Measurements from ENCODE around the gene FBXL7.

The FBXL7 gene

DNA sequence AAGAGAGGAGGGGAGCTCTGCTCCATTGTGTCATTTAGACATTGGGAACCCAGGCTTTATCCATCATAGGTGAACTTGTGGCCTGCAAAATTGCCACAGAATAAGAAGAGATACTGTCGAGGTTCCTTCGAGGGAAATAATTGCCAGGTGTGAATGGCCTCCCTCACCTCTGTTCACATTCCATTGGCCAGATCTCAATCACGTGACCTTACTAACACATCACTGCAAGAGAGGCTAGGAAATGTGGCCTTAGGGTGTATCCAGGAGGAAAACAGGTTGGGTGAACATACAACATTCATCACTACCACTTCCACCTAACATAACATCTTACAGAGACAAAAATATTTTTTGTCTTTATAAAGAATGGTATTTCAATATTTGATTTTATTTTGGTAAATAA, 182.1 kb downstream of the FBXL7 start:
- DNase-seq = no peak

DNA sequence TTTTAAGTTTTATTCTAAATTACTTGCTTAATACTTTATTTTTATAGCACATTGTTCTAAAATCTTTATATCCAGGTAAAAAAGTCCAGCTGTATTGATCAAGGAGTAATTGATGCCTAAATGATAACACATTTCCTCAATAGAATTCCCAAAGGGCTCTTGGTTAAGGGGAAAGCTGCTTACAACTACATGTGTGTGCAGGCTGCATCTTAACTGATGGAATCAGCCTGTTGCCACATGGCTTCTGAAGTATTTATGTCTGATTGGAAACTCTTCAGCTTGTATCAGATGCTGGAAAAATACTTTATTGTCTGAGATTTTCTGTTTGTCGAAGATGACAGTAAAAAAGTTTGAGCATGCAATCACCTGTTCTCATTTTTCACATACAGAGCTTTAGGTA, 182.6 kb downstream of the FBXL7 start:
- no peak for DNase-seq

DNA sequence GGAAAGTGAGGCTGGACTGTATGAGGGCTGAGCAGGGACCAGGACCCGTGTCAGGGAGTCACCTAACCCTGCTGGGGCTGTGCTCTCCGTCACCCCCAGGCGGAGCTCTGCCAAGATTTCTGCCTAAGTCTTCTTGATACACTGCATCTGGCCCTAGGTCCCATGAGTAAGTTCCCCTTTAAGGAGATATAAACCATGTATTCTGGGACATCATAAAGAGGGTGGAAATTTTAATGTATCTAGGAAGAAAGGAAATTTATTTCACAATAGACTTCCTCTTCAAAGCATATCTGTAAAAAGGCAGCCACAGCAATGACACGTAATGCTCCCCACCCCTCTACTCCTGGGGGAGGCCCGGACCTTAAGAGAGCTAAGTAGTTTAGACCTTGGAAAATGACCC, 183.4 kb downstream of the FBXL7 start:
- no peak for DNase-seq

DNA sequence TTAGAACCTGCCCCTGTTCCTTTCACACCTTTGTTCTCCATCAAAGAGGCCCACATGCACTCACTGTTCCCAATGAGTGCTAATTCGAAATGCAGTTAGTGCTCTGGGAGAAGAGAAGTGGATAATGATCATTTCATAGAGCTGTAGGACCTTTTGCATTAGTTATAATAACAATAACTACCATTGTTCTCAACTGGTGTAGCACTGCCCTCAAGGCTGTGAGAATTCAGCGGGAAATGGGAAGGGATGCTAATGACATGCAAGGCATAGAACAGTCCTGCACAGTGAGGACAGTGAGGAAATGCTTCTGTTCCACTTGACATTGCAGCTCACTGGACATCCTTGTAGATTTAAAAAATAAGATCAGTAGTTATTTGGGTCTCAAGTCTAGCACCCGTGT, 187.4 kb downstream of the FBXL7 start:
- no peak for DNase-seq

DNA sequence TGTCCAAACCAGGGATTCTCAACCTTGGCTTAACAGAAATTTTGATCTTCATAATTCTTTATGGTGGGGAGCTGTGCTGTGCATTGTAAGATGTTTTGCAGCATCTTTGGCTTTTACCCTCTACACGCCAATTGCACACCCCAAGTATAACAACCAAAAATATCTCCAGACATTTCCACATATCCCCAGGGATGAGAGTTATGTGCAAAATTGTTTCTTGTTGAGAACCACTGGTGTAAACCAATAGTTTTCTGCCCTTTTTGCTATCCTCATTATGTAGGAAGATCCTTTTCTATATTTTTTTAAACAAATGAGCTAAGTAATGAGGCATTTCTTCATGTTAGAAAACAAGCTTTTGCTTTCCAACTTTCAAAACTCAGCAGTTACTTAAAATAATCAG, 189.9 kb downstream of the FBXL7 start:
- DNase-seq = no peak

DNA sequence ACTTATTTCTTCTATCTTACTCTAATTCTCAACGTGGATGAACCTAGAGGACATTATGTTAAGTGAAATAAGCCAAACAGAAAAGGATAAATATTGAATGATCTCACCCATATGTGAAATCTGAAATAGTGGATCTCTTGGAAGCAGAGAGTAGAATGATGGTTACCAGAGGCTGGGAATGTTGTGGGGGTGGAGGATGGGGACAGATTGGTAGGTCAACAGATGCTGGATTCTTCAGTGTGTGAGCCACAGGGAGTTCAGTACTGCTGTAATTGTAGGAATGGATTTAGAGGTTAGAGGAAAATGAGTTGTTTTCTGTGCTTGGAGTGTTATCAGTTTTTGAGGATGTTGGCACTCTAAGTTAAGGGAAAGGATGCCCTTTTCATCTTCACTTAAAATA, 190.6 kb downstream of the FBXL7 start:
- DNase-seq = no peak

DNA sequence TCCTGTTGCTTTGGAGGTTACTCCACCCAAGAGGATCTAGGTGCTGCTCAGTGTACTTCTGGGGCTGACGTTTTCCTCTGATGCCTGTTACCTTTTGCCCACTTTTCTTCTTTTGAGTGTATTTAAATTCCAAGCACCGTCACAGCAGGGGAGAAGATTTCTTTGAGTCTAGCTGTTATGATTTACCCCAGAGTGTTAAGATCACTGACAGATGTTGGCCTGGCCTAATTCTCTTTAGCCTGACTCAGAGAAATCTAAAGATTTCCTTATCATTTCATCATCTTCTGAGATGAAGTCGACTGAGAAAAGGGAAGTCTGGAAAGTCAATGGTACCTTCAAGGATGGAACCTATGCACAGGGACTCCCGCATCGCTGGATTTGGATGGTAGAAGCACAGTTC, 191.5 kb downstream of the FBXL7 start:
- no peak for DNase-seq

DNA sequence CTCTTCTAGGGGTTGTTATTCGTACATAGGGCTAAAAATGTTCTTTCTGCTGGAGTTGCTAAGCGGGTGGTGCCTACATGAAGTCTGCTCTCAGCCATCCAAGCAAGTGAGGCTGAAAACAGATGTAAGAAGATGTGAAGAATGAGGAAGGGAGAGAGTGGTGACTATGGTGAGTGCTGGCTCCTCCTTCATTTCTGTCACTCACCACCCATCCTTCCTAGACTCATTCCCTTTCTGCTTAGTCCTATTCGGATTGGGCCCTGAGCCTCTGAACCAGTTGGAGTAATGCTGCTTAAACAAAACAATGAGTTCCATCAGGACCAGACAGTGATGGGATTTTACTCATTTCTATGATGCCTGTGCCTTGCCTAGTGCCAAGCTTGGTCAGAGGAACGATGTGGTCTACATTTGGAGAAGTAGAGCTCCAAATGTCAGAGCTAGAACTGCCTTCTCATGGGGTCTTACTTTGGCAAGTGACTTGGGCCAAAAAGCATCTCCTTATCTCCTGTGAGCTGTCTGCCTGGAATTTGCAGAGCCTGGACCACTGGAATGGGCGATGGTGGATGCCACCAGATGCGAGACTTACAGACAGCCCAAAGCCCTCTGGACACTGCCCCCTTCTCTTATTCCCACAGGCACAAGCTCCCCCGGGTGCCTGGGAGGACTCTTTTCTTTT, 192.9 kb downstream of the FBXL7 start:
- DNase-seq = no peak

DNA sequence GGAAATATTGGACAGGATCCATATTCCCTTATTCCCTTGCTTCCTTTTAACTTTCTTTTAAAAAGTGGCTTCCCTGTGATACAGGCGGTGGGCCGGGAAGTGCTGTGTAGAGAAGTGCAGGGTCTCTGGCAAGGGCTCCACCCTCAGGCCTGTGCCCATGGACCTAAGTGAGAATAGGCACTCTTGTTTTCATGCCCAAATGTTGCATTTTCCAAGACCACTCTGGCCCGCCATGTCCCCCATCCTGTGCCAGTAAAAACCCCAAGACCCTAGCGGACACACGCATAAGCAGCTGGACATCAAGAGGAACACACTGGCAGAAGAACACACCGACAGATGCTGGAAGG, 193.4 kb downstream of the FBXL7 start:
- DNase-seq = no peak

DNA sequence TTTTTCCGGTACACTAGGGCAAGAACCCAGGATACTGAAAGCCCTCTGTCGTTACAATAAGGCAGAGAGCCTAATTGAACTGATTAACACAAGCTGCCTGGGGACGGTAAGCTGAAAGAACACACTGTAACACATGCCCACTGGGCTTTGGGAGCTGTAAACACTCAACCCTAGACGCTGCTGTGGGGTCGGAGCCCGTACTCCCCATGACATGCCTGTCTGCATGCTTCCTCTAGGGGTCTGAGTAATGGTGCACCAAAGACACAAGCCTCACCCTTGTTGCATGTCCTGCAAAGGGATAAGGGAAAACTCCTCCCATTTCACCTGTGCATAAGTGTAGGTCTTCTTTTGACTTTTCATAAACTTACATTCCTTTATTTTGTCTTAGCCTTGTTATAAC, 194.0 kb downstream of the FBXL7 start:
- DNase-seq = no peak

DNA sequence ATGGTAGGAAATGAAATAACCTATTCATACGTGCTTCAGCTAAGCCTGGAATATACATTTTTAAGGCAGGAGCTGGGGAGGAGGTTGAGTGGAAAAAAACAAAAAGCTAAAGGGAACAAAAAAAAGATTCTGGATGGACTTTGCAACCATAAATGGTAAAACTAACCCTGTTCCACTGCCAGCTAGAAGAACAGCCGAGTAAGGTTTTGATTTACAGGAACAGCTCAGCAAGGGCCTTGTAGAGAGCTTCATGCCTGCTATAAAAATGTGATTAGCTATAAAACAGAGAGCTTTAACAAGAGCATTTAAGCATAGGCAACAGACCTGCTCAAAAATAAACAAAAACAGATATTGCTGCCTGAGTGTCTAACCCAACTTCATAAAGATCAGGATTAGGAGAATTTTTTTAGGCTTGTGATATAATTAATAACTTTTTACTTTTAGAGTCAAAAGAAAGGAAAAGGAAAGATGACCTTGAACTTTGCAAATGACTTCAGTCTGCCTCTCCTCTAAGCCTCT, 194.8 kb downstream of the FBXL7 start:
- no peak for DNase-seq

DNA sequence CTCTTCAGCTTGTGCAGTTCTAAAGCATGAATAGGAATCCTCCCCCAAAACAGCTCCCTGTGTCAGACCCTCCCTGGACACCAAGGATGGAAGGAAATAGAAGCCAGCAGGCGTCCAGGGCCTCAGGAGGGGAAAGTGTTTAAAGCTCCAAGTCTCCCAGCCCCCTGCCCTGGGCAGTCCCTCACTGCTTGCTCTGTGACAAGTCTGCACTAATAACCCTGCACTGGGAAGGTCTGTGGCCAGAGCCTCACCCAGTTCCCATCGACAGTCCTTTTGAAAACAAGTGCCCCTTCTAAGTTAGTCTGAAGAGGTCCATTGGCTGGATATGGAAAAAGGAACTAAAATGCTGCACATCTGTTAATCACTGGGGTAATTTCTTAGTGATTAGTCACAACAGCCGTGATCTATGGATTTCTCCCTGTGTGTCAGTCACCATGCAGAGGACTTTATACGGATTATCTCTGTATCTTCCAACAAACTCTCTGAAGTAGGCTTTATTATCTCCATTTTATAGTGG, 195.3 kb downstream of the FBXL7 start:
- DNase-seq = no peak

DNA sequence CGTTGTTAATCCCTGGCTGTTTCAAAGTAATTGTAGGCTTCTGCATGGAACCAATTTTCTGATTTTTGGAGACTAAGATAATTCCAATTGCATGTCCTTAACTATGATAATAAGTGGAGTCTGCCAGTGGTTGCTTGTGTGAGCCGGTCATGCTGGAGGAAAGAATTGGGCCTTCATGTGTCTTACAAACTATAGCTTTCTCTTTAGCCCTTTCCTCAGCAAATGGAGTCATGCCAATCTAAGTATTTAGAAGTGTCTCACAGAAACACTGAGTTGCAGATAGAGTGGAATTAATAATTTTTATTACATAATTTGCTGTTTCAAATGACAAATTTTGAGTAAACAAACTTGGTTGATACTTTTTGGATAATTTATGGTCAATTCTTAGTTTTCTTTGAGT, 200.4 kb downstream of the FBXL7 start:
- DNase-seq = no peak

DNA sequence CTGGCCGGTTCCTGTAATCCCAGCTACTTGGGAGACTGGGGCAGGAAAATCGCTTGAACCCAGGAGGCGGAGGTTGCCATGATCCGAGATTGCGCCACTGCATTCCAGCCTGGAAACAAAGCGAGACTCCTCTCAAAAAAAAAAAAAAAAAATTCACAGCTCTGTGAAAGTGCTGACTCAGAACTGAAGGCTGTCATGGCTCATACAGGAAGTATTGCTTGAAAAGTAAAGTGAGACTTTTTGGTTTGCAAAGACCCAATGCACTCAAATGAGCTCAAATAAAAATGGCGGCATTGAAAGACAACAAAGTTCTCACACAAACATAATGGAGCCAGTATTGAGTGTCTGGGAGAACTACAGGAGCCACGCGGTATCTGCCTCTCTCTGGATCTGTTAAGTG, 202.1 kb downstream of the FBXL7 start:
- DNase-seq = no peak

DNA sequence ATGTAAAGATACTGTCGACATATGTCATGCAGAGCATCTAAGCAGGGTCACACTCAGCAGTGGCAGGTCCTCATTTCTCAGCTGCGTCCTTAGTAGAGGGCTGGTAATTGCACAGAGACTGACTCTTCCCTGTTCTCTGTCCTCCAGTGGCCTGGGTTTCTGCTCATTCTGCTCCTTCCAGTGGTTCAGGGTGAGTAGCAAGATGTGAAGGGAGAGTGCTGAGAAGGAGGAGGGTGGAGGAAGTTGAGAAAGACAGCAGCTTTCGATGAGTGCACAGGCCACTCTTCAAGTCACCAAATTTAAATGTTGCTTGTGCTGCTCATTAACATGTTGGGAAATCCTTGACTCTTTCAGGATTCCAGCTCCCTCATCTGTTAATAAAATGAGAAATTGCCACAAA, 203.9 kb downstream of the FBXL7 start:
- DNase-seq = no peak

DNA sequence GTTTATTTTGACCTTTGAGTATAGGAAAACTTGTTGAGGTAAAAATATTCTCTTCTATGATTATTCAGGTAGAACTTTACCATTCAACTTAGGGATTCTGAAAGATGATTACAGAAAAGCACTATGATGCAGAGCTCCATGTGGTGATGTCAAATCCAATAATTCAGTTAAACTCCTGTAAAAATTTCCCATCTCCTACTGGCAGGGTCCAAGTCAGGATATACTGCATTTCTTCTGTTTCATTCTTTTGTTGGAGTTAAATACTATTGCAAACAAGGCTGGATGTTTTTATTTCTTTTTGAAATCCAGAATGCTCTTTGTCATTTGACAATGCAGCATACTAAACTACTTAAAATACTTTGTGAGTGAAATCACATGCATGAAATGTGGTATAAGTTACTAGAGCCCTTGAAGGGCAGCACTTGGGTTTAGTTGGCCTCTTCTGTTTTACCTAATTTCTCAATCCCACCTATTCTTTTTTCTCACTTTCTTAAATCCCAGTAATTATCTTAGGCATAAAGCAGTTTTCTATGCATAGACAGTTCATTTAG, 204.5 kb downstream of the FBXL7 start:
- DNase-seq = no peak

DNA sequence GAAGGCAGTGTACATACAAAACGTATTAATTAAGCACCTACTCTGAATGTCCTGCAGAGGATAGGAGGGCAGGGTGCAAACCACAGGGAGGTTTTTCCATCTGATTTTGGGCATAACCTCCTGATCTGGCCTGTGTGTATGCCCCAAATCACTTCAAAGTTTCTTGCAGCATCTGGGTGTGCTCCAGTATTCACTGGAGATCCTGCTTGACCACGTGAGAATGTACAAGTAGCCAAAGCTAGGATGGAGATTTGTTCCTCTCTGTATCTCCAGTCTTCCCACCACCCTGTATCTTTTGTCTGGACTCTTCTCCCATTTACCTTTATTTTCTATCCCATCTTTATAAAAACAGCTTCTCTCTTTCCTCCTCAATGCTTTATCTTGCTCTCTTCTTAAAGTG, 207.7 kb downstream of the FBXL7 start:
- no peak for DNase-seq

DNA sequence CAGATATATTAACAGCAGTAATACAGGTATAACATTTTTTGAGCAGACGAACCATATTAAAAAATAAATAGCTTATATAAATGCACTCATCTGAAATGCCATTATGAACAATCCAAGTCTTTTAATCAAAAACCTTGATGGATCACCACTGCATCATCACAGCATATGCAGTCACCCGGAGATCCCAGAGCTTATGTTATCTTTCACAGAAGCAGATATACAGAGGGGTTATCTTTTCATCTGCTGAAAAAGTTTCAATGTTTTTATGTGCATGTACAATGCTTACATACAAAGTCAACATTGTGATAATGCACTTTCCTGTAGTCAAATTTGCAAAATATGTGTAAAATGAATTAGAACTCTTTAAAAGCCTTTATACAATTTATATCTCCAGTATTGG, 211.9 kb downstream of the FBXL7 start:
- no peak for DNase-seq

DNA sequence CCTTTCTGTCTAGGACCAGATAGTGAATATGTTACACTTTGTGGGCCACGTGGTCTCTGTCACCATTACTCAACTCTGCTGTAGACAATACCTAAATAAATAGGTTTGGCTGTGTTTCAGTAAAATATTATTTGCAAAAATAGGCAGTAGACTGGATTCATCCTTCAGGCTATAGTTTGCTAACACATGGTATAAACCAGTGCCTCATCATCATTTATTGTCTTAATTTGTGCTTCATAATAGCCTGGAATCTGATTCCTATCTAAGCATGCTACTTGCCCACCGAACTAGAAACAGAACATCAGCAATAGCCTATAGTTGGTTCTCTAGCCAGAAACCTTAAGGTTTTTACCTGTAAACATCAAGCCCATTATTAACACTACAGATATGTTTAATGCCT, 215.6 kb downstream of the FBXL7 start:
- no peak for DNase-seq

DNA sequence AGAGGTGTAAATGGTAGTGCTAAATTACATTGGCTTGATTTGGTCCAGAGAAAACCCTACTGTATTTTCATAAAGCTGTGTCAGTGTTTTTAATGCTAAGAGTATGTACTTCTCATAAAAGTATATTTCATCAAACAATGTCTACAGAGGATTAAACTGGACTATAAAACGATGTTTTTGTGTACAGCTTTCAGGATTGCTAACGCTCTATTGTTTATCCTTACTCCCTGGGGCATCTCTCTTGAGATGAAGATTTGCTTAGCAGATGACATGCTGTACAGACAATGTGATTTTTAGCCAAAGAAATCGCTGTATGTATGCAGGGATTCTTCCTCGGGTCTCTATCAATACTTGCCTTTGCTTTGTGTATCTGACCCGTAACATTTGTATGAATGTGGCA, 216.0 kb downstream of the FBXL7 start:
- DNase-seq = no peak

DNA sequence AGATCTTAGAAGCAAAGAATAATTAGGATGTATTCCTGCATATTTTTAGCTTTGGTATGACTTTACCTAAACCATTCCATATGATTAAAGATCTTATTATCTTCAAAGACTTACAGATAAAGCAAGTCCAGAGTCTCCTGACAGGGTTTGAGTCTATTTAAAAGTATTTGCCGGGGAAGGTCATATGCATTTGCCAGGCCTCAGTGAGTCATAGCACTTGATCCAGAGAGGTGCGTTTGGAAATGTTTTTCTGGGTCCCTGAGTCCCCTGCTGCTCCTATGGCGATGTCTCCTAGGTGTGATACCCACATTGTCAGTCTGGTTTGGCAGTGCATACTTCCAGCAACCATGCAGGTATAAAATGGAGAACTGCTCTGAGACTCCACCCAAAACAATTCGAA, 217.0 kb downstream of the FBXL7 start:
- DNase-seq = no peak

DNA sequence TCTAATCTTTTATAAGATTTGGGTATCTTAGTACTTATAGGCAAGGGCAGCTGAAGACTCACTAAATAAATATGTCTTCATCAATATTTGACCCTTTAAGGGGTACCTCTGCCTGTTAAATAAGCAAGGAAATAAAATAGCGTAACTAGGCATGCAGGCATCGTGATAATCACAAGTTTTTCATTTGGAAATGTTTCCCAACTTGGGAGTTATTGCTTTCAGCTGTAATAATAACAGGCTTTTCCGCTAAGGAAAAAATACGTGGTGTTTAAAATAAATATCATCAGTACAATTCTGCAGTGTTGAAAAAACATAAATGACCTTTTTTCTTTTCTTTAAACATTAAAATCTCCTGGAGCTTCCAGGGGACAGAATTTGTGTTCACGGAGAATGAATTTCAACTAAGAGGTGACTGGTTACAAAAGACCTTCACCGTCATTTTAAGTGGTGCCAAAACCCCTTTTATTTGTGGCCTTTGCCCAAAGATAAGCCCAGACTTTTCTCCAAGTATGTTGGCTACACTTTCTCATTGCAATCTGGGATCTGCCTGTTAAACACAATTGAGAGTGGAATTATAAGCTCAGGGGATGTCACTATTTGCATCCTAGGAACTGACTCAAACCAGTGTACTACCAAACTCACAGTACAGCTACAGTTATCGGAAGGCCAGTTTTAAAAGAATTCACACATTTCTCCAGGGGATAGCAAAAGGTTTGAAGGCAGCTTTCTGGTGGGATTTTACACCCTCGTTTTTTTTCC, 218.6 kb downstream of the FBXL7 start:
- no peak for DNase-seq

DNA sequence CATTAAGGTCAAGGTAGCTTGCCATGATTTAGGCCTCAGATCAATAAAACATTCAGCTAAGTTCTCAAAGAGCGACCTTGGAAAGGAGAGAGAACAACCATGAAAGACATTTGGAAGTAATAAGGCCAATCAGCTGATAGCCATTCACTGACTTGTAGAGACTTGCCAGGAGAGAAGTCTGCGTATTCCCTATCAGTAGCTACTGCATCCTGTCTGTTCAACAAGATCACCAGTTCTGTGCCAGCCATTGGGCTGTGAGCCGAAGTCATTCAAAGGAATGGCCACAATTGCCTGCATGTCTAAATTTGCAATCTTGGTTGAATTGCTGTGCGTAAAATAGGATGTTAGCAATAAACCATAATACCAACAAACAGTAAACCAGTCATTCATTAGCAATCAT, 219.8 kb downstream of the FBXL7 start:
- no peak for DNase-seq

DNA sequence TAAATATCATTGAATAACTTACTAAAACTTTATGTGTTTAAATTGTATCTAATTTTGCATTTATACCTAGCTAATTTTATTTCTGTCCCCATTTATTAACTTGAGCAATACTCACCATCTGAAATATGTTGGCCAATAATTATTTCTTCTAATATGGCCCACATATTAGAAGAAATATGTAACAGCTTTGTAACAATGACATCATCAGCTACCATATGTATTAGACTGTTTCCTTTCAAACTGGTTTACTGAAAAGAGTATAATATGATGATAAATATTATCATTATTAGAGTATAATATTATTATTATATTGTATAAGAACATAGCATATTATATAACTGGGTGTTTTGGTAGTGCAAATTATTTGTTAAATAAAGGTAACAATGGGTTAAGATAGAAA, 220.5 kb downstream of the FBXL7 start:
- DNase-seq = no peak

Data from NCI-H510A (cell line).